ENCODE measurements around the gene BOC.

The BOC gene

DNA sequence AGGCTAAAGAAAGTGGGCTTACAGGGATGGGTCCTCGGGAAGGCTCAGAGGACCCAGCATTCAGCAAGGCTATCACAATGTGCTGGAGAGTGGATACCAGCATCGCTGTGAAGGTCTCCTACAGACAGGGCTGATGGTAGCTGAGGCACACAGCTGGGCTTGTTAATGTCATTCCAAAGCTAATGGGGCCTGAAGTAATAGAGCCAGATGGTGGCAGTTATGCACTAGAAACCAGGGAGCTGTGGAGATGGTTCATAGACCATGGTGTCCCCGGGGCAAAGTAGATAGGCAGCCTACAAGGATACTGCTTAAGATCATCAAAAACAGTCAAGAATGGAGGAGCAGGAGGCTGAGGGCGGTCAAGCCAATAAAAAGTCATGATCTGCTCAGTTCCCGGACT is 24.8 kb upstream of the BOC start:
- no peak for DNase-seq

DNA sequence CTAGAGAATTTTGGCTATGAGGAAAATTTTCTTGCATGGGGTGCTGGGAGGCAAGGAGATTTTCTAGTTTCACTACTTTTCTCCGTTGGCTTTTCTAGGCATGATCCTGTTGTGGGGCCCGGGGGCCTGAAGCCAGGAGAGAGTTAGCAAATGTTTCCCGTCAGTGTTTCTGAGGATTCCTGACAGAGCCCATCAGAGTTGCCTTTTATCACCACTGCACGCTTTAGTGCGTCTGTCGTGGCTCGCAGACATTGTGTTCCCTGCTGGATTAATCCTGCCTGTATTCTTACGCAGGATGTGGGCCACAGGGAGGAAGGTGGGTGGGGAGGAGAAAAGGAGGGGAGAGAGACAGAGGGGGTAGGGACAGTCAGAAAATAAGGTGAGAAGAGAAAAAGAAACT is 18.1 kb upstream of the BOC start:
- no peak for DNase-seq

DNA sequence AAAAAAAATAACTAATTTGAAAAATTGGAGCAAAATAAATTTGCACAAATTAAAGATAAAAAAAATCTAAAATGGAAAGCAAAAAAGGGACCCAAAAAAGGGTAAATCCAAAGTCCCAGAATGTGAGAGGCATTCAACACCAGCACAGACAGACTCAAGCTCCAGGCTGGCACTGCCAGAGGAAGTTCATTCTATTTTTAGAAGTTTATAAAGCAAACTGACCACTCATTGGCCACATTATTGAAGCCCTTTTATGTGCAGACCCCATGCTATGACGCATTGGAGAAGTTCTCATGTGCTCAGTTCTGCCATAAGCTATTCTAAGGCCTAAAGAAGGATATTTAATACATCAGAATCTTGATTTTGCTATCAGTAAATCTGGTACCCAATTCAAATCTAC is 17.6 kb upstream of the BOC start:
- no peak for DNase-seq

DNA sequence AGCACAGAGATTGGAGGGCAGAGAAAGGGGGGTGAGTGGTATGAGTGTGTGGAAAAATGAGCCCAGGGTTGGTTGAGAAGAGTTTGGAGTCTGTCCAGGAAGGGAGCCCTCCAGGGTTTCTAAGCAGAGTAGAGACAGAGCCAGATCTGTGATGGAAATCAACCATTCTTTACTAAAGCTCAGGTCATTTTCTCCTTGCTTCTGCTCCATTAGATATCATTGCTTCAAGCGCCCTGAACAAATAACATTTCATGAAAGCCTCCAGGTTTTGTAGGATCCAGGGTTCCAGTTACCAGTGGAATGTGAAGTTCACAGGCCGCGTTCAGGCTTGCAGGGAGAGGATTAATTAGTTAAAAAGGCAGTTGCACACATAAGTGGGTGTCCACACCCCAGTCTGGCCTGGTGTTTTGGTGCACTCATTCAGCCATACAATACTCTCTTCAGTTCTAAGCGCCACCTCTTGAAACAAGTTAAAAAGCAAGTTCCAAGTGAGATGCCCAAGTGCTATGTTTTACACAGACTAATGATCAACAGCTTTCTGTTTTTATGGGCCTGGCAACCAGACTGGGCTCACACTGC is 16.4 kb upstream of the BOC start:
- DNase-seq, result peak; percentile 23

DNA sequence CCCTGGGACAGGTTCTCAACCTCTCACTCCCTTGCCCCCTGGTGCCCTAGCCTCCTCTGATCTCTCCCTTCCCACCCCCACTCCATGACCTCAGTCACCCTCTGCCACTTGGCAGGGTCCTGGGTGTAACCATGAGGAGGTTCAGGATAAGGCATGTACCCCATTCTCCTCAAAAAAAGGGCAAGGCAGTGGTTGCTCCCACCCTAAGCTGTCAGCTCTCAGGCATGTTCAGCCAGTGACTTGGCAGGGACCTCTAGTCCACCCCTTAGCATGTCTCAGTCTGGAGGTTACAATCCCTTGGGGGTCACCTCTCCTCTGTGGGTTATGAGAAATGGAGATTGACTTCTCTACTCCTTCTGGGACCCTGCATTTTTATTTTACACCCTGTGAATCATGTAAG is 11.0 kb upstream of the BOC start:
- no peak for DNase-seq

DNA sequence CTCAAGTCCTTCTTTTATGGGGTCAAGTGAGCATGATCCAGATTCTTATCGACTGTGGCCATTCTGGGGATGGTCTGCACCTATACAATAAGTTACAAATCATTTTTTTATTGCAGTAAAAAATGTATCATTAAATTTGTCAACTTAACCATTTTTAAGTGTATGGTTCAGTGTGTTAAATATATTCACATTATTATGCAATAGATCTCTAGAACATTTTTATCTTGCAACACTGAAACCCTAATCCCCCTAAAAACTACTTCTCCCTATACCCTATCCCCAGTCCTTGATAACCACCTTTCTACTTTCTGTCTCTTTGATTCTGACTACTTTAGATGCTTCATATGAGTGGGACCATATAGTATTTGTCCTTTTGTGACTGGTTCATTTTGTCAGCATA is 10.4 kb upstream of the BOC start:
- no peak for DNase-seq

DNA sequence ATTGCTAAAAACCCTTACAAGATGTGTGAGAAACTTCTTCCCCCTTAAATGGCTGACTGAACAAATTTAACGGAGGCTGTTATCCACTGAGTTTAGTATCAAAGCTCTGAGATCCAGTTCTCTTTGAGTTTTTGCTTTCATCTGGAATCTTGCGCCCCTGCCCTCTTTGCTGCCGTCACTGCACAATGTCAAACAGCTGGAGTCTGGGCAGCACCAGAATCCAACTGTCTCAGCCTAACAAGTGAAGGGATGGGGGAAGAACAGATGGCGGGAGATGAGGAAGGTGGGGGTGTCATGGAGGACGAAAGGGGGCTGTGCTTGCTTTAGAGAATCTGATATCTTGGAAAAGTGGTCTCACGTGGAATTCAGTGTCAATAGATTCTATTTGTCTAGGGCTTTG is 7.0 kb upstream of the BOC start:
- DNase-seq, result no peak

DNA sequence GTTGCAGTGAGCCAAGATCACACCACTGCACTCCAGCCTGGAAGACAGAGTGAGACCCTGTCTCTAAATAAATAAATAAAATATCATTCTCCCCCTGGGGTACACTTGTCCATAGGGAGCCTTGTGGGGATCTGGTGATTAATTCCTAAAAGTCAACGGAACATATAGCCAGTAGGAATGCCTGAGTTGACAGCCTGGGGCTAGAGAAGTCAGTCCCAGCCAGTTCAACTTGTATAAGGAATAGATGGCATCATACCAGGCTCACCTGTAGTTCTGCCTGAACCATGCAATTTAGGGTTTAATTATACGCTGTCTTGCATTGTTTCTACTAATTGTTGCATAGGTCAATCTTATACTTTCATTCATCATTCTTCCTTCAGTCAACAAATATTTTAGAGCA is 5.9 kb upstream of the BOC start:
- no peak for DNase-seq

DNA sequence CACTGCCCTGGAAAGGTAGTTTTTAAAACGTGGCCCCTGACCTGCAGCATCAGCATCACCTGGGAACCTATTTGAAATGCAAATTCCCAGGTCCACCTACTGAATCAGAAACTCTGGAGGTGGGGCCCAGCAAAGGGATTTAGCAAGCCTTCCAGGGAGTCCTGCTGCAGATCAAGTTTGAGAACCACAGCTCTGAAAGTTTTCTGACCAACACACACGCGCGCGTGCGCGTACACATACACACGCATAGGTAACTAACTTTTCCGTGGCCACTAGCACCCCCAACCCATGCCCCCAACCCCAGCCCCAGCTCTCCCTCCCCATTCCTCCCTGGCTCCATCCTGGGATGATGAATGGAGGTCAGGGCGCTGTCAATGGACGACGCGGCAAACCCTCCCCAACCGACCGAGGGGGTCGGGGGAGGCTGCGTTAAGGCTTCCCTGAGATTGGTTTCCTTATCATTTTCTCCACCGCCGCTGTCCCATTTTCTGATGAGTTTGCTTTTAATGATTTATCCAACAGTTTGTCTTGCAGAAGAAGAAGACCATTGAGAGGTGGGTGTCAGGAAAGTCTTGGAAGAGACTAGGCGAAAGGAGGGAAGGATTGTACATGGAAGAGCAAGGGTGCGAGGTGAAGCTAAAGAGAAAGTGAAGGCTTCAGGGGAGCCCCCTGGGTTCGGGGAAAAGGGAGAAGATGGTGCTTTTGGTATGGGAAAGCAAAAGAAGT is 590 bp upstream of the BOC start:
- DNase-seq, result no peak

DNA sequence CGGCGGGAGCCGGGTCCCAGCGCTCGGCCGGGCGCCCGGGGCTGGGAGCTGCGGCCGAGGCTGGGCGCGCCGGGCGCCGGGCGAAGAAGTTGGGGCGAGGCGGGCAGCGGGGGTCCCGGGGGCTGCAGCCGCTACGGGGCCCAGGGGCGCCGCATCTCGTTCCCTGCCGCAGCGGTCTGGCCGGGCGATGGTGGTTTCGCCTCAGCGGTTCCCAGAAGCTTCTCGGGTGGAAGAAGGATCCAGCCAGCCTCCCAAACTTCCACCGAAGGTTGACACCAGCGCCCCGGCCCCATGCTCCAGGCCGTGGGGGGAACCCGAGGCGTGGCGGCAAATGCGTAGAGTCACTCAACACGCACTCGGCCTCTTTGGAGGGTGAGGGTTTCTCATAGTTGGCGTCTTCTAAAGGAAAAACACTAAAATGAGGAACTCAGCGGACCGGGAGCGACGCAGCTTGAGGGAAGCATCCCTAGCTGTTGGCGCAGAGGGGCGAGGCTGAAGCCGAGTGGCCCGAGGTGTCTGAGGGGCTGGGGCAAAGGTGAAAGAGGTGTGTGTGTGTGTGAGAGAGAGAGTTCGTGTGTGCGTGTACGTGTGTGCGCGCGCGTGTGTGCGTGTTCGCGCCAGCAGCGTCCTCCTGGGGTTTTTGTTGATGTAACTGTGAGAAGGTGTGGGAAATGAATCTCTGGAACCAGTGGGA is 940 bp downstream of the BOC start:
- no peak for DNase-seq

DNA sequence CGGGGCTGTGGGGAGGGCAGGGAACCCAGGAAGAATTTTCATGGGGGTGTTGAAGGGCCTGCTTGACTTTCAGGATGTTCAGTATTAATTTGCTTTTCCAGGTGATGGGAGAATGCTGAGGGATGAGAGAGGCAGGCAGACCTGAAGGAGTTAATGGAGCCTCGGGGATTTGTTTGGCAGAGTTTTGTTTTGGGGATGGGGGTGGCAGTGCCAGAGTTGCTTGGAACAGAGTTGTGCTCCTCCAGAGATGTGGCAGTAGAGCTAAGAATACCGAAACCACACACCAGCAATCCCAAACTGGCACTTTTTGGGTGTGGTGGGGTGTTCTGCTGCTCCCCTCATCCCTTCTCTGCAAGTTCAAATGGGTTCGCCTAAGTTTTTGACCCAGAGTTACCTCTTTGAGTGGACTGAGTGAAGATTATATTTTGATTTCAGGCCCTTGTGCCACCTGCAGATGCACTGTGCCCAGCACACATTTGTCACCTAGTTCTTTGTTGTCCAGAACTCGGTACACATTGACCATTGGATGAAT is 1.6 kb downstream of the BOC start:
- DNase-seq, result no peak

DNA sequence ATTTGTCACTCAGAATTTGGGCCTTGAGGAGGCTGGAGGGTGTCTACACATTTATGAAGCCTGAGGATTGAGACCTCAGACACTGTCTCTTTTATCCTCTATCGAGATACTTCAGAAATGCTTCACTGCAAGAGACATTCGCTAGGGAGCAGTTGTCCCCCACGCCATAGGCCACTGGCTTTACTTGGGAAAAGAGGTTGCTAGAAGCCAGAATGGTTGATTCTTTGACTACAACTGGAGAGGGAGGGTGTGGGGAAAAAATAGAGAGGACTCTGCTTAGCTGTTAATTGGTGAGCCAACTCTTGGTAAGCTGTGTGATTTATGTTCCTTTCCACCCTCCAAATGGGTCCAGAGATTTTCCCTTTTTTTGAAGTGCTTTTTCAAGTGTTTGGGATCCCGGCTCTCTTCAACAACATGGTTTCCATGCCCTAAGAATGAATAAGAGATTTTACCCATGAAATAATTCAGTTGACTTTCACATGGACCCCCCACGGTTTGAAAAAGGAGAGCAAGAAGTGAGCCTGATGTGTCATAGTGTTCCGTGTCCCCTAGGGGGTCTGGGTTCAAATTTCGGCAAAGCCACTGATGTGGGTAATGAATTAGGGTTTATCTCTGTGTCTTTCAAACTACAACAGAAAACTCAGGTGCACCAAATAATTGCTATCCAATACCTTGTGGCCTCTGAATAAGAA is 2.7 kb downstream of the BOC start:
- DNase-seq, result no peak

DNA sequence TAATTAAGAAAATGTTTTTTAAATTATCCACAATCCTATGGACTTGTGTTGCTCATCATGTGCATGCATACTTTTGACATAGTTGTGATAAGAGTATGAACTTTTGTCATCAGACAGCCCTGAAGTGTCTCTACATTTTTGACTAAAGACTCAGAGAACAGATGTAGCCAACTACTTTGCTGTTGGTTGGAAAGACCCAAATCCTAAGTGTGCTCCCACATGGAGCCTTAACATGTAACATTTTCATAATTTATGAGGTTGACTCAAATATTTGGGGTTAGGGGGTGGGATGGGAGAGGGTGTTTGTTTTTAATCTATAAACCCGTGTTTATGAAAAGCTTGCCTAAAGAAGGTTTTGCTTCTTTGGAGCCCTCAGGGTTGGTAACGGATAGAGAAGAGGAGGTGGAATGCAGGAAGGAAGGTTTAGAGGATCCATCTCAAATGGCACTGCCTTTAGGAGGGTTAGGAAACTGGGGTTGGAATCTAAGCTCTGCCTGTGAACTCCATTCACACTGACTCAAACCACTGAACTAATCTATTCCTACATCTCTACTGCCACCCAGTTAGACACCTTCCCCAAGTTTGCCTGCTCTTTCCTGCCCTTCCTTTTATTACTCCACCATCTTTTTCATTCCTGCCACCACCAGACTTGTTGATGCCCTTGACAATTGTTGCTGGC is 3.7 kb downstream of the BOC start:
- DNase-seq, result no peak

DNA sequence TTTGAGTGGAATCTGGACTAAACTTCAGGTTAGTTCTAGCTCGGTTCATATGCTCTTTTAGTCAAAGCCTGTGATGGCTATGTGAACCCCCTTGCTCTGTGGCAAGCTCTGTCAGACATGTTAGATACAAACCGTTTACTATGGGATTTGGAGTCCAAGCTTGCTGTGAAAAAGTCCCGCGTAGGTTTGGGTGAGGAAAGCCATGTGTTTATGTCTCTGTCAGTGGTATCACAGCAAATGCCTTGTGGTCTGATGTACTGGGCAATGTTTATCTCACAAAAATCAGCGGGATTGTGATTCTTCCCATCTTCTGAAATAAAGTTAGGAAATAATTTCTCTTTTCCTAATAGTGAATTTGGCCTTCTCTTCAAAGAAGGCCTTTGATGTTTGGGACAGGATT is 5.0 kb downstream of the BOC start:
- no peak for DNase-seq

DNA sequence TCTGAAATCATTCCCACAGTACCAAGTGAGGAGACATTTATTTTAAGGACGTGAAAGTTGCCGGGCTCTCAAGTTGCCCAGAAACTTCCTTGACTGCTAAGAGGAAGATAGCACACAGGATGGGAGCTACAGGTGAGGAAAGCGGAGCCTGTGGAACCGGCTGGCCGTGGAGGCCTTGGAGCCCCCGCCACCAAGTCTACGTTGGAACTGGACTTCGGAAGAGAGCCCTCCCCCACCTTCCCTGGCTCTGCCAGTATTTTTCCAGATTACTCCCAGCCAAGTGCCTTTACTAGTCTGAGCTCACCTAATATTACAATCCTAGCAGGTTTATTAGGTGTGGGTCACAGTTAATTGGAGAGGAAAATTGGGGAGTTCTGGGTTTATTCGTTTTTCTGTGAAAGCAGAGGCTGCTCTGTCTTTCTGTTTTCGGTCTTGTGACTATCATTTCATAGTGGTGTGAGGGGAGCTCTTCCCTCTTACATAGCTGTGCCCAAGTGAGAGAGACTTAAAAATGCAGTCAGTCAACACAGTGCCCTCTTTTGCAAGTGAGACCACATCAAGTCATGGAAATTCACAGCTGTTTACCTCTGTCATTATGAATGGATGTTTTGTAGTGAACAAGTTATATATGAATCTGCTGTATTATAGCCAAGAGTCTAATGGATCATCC is 6.8 kb downstream of the BOC start:
- DNase-seq, result no peak

DNA sequence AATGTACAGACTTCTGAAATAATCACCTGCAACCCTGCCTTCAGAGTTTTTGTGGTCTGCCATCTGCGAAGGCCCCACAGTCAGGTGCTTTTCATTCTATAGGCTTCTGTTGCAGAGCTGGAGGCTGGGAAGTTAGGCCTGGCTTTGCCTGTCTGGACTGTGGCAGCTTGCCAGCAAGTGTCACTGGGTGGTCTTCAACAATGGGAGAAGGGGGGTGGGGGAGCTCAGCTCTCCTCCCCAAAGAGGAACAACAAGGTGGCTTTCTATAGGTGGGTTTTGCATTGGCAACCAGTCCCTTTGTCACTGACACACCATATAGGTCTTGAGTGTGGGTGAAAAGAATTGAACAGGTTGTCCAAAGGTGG is 7.3 kb downstream of the BOC start:
- no peak for DNase-seq

DNA sequence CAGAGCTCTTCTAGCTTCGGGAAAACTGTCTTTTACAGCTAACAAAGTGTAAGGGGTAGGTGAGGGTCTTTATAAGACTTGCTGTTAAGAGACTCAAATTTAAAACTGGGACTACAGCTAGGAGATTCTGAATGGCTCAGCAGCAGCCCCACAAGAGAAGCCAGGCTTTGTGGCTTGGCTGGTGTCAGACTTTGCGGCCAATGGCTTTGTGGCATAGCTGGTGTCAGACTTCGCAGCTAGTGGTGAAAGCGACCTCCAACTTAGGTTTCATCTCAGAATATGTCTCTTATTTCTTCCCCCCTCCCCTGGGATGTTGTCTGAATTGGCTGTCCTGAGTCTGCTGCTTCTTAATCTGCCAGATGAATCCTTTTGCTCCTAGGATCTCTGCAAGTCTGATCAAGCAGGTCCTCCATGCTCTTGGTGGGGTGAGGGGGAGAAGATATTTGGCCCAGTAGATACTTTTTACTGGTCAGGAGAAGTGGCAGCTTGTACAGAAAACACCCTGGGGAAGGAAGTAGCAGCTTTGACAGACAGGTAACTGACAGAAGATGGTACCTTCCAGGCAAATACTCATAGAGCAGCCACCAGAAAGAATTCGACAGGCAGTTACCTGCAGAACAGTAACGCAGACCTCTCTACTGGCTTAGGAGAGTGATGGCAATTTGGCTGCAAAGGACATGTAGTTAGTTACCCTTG is 8.4 kb downstream of the BOC start:
- DNase-seq, result no peak

DNA sequence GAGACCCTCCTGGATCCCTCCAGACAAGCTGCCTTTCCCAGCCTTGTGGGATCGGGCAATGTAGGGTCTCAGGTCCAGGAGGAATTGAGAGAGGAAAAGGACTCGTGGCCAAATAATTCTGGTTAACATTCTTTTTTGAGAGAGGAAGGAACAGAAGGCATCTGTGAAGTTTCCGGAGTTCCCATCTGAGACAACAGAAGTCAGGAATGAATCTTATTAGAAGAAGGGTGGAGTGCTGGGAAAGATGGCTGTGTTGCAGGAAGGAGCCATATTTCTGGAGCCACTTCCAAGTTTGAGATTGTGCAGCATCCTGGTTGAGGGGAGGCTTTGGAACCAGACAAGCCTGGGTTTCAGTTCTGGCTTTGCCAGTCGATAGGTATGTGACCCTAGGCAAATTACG is 9.4 kb downstream of the BOC start:
- DNase-seq, result no peak

DNA sequence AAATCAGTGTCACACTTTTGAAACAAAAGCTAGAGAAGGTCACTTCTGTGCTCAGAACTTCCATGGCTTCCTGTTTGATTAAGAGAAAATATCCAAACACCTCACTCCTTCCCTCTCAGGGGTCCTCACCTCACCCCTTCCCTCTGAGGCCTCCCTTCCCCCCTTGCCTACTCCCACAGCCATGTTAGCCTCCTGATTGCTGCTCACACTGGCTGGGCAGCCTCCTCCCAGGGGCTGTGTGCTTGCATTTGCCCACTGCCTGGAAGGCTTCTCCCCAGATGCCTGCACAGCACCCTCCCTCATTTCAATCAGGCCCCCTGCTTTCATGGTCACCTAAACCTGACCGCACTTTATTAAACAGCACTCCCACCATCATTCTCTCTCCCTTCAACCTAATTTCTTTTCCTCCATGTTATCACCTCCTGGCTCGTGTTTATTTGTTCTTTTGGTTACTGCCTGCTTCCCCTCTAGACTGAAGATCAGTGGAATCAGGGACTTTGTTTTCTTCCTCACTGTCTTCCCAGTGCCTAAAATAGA is 10.4 kb downstream of the BOC start:
- no peak for DNase-seq

DNA sequence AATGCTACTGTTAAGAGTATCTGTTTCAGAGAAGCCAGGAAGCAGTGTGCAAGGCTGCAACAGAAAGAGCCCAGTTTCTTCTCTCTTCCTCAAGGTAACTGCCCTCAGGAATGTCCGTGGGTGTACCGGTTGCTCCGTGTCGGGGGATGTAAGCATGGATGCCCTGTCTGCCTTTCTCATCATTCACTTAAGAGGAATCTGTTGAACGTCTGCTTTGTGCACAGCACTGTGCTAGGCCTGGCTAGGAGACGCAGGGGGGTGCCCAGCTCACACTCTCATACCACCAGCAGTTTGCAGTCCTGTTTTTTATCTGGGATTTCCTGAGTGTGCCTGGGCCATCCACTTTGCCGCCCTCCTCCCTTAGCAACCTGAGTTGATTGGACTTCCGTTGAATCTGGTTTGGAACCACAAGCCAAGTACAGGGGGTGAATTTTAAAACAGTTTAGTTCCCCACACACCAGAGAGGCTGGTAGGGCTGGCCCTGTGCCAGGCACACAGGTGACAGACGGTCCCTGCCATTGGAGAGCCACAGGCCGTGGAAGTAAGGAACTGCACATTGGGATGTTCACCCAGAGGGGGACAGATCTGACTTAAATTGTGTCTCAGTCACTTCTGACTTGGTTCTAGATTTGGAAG is 11.2 kb downstream of the BOC start:
- DNase-seq, result peak; percentile 73
